CD14-positive monocyte (primary cell): ENCODE data around the gene WDR4. TPM values are rescaled to one million over a fixed set of nuclear protein-coding genes. Genes with fewer than 3 reads are reported as not detected.

Source experiments
- DNase-seq, 3 donors: peaks; one replicate each; pipeline ENCODE4 v3.0.0-alpha.2; 2011 to 2022
- H2AFZ ChIP-seq: 2 replicates; pipeline ENCODE4 v1.6.0; 2012; ENCODE audit warnings: mild to moderate bottlenecking, low read depth, low read length, inconsistent platforms; ENCODE audit not compliant: insufficient read depth, poor library complexity, severe bottlenecking
- H3K27ac ChIP-seq, 2 donors: 1 replicate in 1 of 2; 2 replicates in 1 of 2; pipeline ENCODE4 v1.5.1; 2012 to 2013; ENCODE audit warnings: low read length in 2 of 2, control low read depth in 1 of 2, inconsistent platforms in 1 of 2, low read depth in 1 of 2, mild to moderate bottlenecking in 1 of 2
- H3K27me3 ChIP-seq, 2 donors: one replicate each; pipeline versions ENCODE4 v1.6.0 to v1.6.1; 2011 to 2013; ENCODE audit warnings: low read length in 2 of 2; ENCODE audit not compliant: control insufficient read depth in 2 of 2, insufficient read depth in 2 of 2
- H3K36me3 ChIP-seq, 2 donors: replicated peaks in 1 of 2; 1 replicate in 1 of 2; 2 replicates in 1 of 2; pipeline versions ENCODE4 v1.5.1 to v1.6.1; 2012 to 2013; ENCODE audit warnings: low read length in 2 of 2, control low read depth in 1 of 2, inconsistent platforms in 1 of 2, mild to moderate bottlenecking in 1 of 2; ENCODE audit not compliant: insufficient read depth in 2 of 2, control insufficient read depth in 1 of 2
- H3K4me1 ChIP-seq, 2 donors: 1 replicate in 1 of 2; 2 replicates in 1 of 2; pipeline versions ENCODE4 v1.5.1 to v1.6.1; 2012 to 2013; ENCODE audit warnings: low read length in 2 of 2, control low read depth in 1 of 2, inconsistent platforms in 1 of 2, mild to moderate bottlenecking in 1 of 2, moderate library complexity in 1 of 2; ENCODE audit not compliant: insufficient read depth in 2 of 2, control insufficient read depth in 1 of 2
- H3K4me2 ChIP-seq: replicated peaks from 2 replicates; pipeline ENCODE3; 2012; ENCODE audit warnings: low read length, moderate library complexity, mild to moderate bottlenecking; ENCODE audit not compliant: poor library complexity, severe bottlenecking; ENCODE audit errors: extremely low read depth
- H3K4me3 ChIP-seq, 3 experiments: fragments of 200-600 bp in 1 of 3; sonication (generic) in 1 of 3; replicated peaks in 1 of 3; 1 replicate in 2 of 3; 2 replicates in 1 of 3; pipeline ENCODE4 v1.5.1; 2011 to 2013; ENCODE audit warnings: low read length in 3 of 3, mild to moderate bottlenecking in 3 of 3, control low read depth in 2 of 3, low read depth in 2 of 3, inconsistent platforms in 1 of 3, moderate library complexity in 1 of 3
- H3K79me2 ChIP-seq: 2 replicates; pipeline ENCODE4 v1.6.0; 2012; ENCODE audit warnings: mild to moderate bottlenecking, control low read depth, inconsistent platforms, low read length, moderate library complexity; ENCODE audit not compliant: insufficient read depth
- H3K9ac ChIP-seq: 2 replicates; pipeline ENCODE4 v1.6.0; 2017; ENCODE audit warnings: low read length, mild to moderate bottlenecking; ENCODE audit not compliant: insufficient read depth, poor library complexity, severe bottlenecking
- H3K9me3 ChIP-seq, 2 donors: replicated peaks in 1 of 2; 1 replicate in 1 of 2; 2 replicates in 1 of 2; pipeline versions ENCODE4 v1.5.1 to v1.6.1; 2012 to 2013; ENCODE audit warnings: low read length in 2 of 2, control low read depth in 1 of 2; ENCODE audit not compliant: control insufficient read depth in 1 of 2, insufficient read depth in 1 of 2
- H4K20me1 ChIP-seq: 2 replicates; pipeline ENCODE4 v1.6.0; 2012; ENCODE audit warnings: mild to moderate bottlenecking, low read length, control low read depth, moderate library complexity; ENCODE audit not compliant: insufficient read depth
- H3K27ac Mint-ChIP-seq, 7 donors: one replicate each; pipeline ENCODE4 v1.8.0; 2020; ENCODE audit warnings: mild to moderate bottlenecking in 7 of 7, mixed read lengths in 7 of 7, moderate library complexity in 6 of 7, inconsistent platforms in 2 of 7
- H3K27me3 Mint-ChIP-seq, 3 donors: one replicate each; pipeline ENCODE4 v1.8.0; 2021 to 2022; ENCODE audit warnings: low read depth in 3 of 3, mild to moderate bottlenecking in 3 of 3, mixed read lengths in 3 of 3, moderate library complexity in 3 of 3, inconsistent platforms in 1 of 3
- H3K36me3 Mint-ChIP-seq, 2 donors: one replicate each; pipeline ENCODE4 v1.8.0; 2020; ENCODE audit warnings: mixed read lengths in 2 of 2, inconsistent platforms in 1 of 2, mild to moderate bottlenecking in 1 of 2
- H3K4me1 Mint-ChIP-seq: one replicate; pipeline ENCODE4 v1.8.0; 2020; ENCODE audit warnings: mild to moderate bottlenecking, mixed read lengths
- H3K4me3 Mint-ChIP-seq, 2 donors: one replicate each; pipeline ENCODE4 v1.8.0; 2020; ENCODE audit warnings: mild to moderate bottlenecking in 2 of 2, mixed read lengths in 2 of 2, moderate library complexity in 1 of 2
- H3K9me3 Mint-ChIP-seq, 7 donors: one replicate each; pipeline ENCODE4 v1.8.0; 2020 to 2022; ENCODE audit warnings: mixed read lengths in 7 of 7, mild to moderate bottlenecking in 6 of 7, moderate library complexity in 6 of 7, inconsistent platforms in 2 of 7
- CTCF ChIP-seq: fragments of 200-600 bp; IDR thresholded peaks from one replicate; pipeline ENCODE4 v1.8.0; 2022; ENCODE audit warnings: antibody characterized with exemption, mild to moderate bottlenecking
- WGBS: methylation state at CpG from one replicate; pipeline ENCODE4 v1.1.5; 2013; ENCODE audit warnings: missing lambda C conversion rate; ENCODE audit not compliant: insufficient coverage; 5-methylcytosine and 5-hydroxymethylcytosine counted together
- intact Hi-C, 2 donors: fragments of 100-400 bp; cut with micrococcal nuclease; formaldehyde crosslinking; loops; one replicate each; pipeline versions ENCODE4 v1.15.0 to v1.15.1; 2023
- polyA plus RNA-seq, 3 donors: library from polyadenylated mRNA; depleted of rRNA in 1 of 3; unstranded in 2 of 3; stranded (reverse) in 1 of 3; fragments of 300-500 nt in 2 of 3; fragments of >200 nt in 1 of 3; fragmentation: Illumina TruSeq in 2 of 3; gene quantifications; 1 replicate in 2 of 3; 2 replicates in 1 of 3; pipeline ENCODE4 v1.2.3, GENCODE V29; 2012 to 2021

The WDR4 gene
- polyA plus RNA-seq, 3 donors: 2.9 to 7.0 (median 3.6) TPM

- no peak overlapping the region for H3K4me3 Mint-ChIP-seq
- intact Hi-C loops: no loop called here
- H3K9me3 Mint-ChIP-seq: peaks cover 2 to 22% (median 13%) of the 10 kb centered on the region in 7 donors
- H3K4me2 ChIP-seq: no peak overlapping the region
- H3K9me3 ChIP-seq: peaks cover 0 to 10% of the 10 kb centered on the region in 2 donors
- peaks cover 6% of the 10 kb centered on the region in 2 donors for H3K4me1 ChIP-seq
- no peak overlapping the region for H3K9ac ChIP-seq
- no peak overlapping the region for H2AFZ ChIP-seq
- H3K27me3 ChIP-seq: no peaks in the 10 kb centered on the region
- no peak overlapping the region for H3K27ac Mint-ChIP-seq
- peaks cover 17% of the 10 kb centered on the region for H3K4me1 Mint-ChIP-seq
- no peaks in the 10 kb centered on the region for H3K79me2 ChIP-seq
- peaks cover 0 to 7% (median 6%) of the 10 kb centered on the region in 3 donors for H3K27me3 Mint-ChIP-seq
- WGBS: 78% methylated on average over 6 of the region's 6 CpGs
- no peak overlapping the region for H3K27ac ChIP-seq
- no peak for TF ChIP-seq CTCF
- H4K20me1 ChIP-seq: no peaks in the 10 kb centered on the region
- H3K4me3 ChIP-seq: no peak overlapping the region
- no peaks in the 10 kb centered on the region for H3K36me3 ChIP-seq
- no peaks in the 10 kb centered on the region for H3K36me3 Mint-ChIP-seq
- DNase-seq: no peak
These were observed 67.4 kb downstream of the WDR4 start for GRCh38 chr21:42811960-42812359.

DNA sequence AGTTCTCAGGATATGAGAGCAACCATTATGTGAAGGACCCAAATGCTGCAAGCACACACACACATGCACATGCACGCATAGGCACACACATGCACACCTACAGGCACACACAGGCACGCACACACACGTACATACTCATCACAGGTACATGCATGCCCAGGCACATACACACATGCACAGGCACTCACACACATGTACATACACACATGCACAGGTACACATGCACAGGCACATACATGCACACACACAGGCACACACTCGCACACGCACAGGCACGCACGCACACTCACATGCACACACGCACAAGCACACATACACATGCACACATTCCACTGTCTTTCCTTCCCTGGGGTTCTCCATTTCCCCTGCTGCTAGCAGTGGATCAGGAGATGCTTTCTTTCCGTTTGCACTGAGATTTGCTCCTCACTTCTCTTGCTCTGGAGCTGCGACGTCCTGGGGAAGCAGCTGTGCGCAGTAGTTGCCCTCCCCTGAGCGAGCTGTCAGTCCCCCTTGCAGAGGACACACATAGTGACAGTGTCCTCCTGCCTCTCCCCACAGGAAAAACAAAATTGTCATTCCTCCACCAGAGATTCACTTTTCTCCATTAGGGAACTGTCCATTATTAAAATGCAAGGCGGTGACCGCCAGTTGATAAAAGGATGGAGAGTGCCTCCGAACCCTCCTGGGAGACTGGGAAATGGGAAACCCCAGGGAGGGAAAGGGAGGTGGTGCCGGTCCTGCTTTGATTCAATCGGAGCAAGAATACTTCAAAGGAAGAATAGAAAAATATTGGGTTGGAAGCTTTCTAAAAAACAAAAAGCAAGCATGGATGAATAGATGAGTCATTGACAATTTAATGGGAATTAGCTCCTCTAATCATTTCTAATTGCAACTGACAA, 69.5 kb downstream of the WDR4 start:
- H3K4me1 ChIP-seq: peaks cover 13 to 17% of the 10 kb centered on the region in 2 donors
- Mint-ChIP-seq H3K9me3 (peaks cover 0 to 5% (median 4%) of the 10 kb centered on the region in 7 donors), H3K4me1 (peaks cover 26% of the 10 kb centered on the region), H3K36me3 (no peaks in the 10 kb centered on the region), H3K27me3 (peaks cover 1 to 7% (median 7%) of the 10 kb centered on the region in 3 donors), H3K27ac (no peak overlapping the region), H3K4me3 (peak overlapping the region in 1 of 2 donors; percentile 13)
- H3K4me2 ChIP-seq: no peak overlapping the region
- H3K4me3 ChIP-seq: no peak overlapping the region
- DNase-seq: no peak
- H3K79me2 ChIP-seq: no peaks in the 10 kb centered on the region
- H3K27me3 ChIP-seq: no peaks in the 10 kb centered on the region
- H3K9me3 ChIP-seq: peaks cover 0 to 4% of the 10 kb centered on the region in 2 donors
- no peak overlapping the region for H3K27ac ChIP-seq
- intact Hi-C loops: loop anchor here in 1 of 2 donors (10.0 kb wide), 1 partner anchor 55 kb away; no protein-coding TSS in a partner anchor
- H4K20me1 ChIP-seq: no peaks in the 10 kb centered on the region
- no peak for TF ChIP-seq CTCF
- H3K36me3 ChIP-seq: no peaks in the 10 kb centered on the region
- 97% methylated on average over 14 of the region's 18 CpGs for WGBS
- no peak overlapping the region for H3K9ac ChIP-seq
- no peak overlapping the region for H2AFZ ChIP-seq
